C4-2B (cell line): ENCODE measurements around the gene DERA.
"Not testable (repeated sequence)": the region's sequence is repeated elsewhere in the genome, so short reads cannot be mapped to it uniquely, and the experiment has no call there.

Source experiments
- H3K27ac ChIP-seq: fragments of 450-650 bp; 2 replicates; pipeline ENCODE4 v1.5.1; 2017
- CTCF ChIP-seq: fragments of 450-650 bp; conservative IDR thresholded peaks from 2 replicates; pipeline ENCODE4 v1.5.1; 2017; ENCODE audit warnings: mild to moderate bottlenecking
- ZFX ChIP-seq: fragments of 450-650 bp; IDR thresholded peaks from 2 replicates; pipeline ENCODE4 v1.6.1; 2017

Gene DERA

GRCh38 chr12:16056910-16057309, 145.8 kb downstream of the DERA start:
- TF ChIP-seq ZFX = no peak
- TF ChIP-seq CTCF = no peak
- H3K27ac ChIP-seq = no peak overlapping the region

GRCh38 chr12:16057351-16057751, 146.2 kb downstream of the DERA start:
- H3K27ac ChIP-seq = not testable (repeated sequence)

- H3K27ac ChIP-seq = no peak overlapping the region
- no peak for TF ChIP-seq CTCF
- TF ChIP-seq ZFX = no peak
Observed at GRCh38 chr12:16062611-16063010, 151.5 kb downstream of the DERA start.

GRCh38 chr12:16063726-16064125, 152.6 kb downstream of the DERA start:
- TF ChIP-seq ZFX (no peak), CTCF (no peak)

GRCh38 chr12:16070113-16070512, 159.0 kb downstream of the DERA start:
- TF ChIP-seq ZFX = no peak
- no peak for TF ChIP-seq CTCF
- H3K27ac ChIP-seq = no peak overlapping the region

More at GRCh38 chr12:16063726-16064125, 152.6 kb downstream of the DERA start:
- no peak overlapping the region for H3K27ac ChIP-seq

- no peak overlapping the region for H3K27ac ChIP-seq
Observed at GRCh38 chr12:16072678-16073077, 161.5 kb downstream of the DERA start.

GRCh38 chr12:16074894-16075293, 163.8 kb downstream of the DERA start:
- no peak for TF ChIP-seq CTCF
- TF ChIP-seq ZFX = no peak
- no peak overlapping the region for H3K27ac ChIP-seq

More at GRCh38 chr12:16072678-16073077, 161.5 kb downstream of the DERA start:
- TF ChIP-seq CTCF (no peak), ZFX (no peak)

- H3K27ac ChIP-seq = no peak overlapping the region
- TF ChIP-seq ZFX (no peak), CTCF (no peak)
Observed at GRCh38 chr12:16075887-16076286, 164.8 kb downstream of the DERA start.
